Erythroblast (primary cell): Measurements from ENCODE around the gene SLC25A13.

Experiments used
- GATA1 ChIP-seq: IDR thresholded peaks from 2 replicates; pipeline ENCODE4 v1.6.1; 2011; ENCODE audit warnings: low read depth, mild to moderate bottlenecking, control low read depth, low read length, moderate library complexity
- POLR2A ChIP-seq: IDR thresholded peaks from 2 replicates; pipeline ENCODE4 v1.6.1; 2011; ENCODE audit warnings: mild to moderate bottlenecking, low read length

GRCh38 chr7:96310110-96310509 lies 11.8 kb downstream of the SLC25A13 start:
- TF ChIP-seq POLR2A (no peak), GATA1 (no peak)
